ENCODE measurements around the gene TERT. TPM values are rescaled to one million over a fixed set of nuclear protein-coding genes. Genes with fewer than 3 reads are reported as not detected.

TERT gene
- total RNA-seq, 1 donor from 2014 or later: 2.4 TPM

GRCh38 chr5:1214163-1214935 is 80.5 kb downstream of the TERT start:
- TF ChIP-seq CTCF (IDR thresholded peaks at IDR 0.05) (no peak), EZH2 (IDR thresholded peaks at IDR 0.05) (no peak), EZH2phosphoT487 (IDR thresholded peaks at IDR 0.05) (no peak)
- H3K27ac Mint-ChIP-seq: no peak overlapping the region
- H4K20me1 ChIP-seq (ENCODE audit: low read depth): no peaks in the 10 kb centered on the region
- no peaks in the 10 kb centered on the region for H3K36me3 Mint-ChIP-seq
- H3K4me3 Mint-ChIP-seq: peak overlapping the region; percentile 35
- no peaks in the 10 kb centered on the region for H3K36me3 ChIP-seq
- no peak overlapping the region for H3K27ac ChIP-seq
- no peaks in the 10 kb centered on the region for H3K79me2 ChIP-seq (ENCODE audit: low read depth)
- no peak for DNase-seq (ENCODE audit: low spot score)
- peaks cover 2% of the 10 kb centered on the region for H3K4me1 Mint-ChIP-seq
- H3K9me3 Mint-ChIP-seq: no peaks in the 10 kb centered on the region
- no peak overlapping the region for H3K9ac ChIP-seq
- H3K4me2 ChIP-seq: no peak overlapping the region
- H3K27me3 Mint-ChIP-seq (ENCODE audit: insufficient read depth, low read depth): peaks cover 9% of the 10 kb centered on the region
- H2AFZ ChIP-seq (replicated peaks): no peak overlapping the region
- H3K4me1 ChIP-seq: no peaks in the 10 kb centered on the region
- no peaks in the 10 kb centered on the region for H3F3A ChIP-seq (ENCODE audit: low read depth)
- no peaks in the 10 kb centered on the region for H3K9me3 ChIP-seq (ENCODE audit: low read depth)
- H3K4me3 ChIP-seq: no peak overlapping the region
- no peaks in the 10 kb centered on the region for H3K27me3 ChIP-seq

GRCh38 chr5:1213508-1214162 is 81.2 kb downstream of the TERT start:
- Mint-ChIP-seq H3K27me3 (ENCODE audit: insufficient read depth, low read depth) (peaks cover 8% of the 10 kb centered on the region), H3K4me3 (no peak overlapping the region), H3K27ac (no peak overlapping the region), H3K9me3 (no peaks in the 10 kb centered on the region), H3K36me3 (no peaks in the 10 kb centered on the region), H3K4me1 (peaks cover 2% of the 10 kb centered on the region)
- H3K9me3 ChIP-seq (ENCODE audit: low read depth): no peaks in the 10 kb centered on the region
- no peaks in the 10 kb centered on the region for H3K27me3 ChIP-seq
- no peak for DNase-seq (ENCODE audit: low spot score)
- H3K79me2 ChIP-seq (ENCODE audit: low read depth): no peaks in the 10 kb centered on the region
- H3K36me3 ChIP-seq: no peaks in the 10 kb centered on the region
- no peaks in the 10 kb centered on the region for H3K4me1 ChIP-seq
- no peak overlapping the region for H3K9ac ChIP-seq
- no peak overlapping the region for H2AFZ ChIP-seq (replicated peaks)
- H3K4me3 ChIP-seq: no peak overlapping the region
- H3K4me2 ChIP-seq: no peak overlapping the region
- H4K20me1 ChIP-seq (ENCODE audit: low read depth): no peaks in the 10 kb centered on the region
- TF ChIP-seq CTCF (IDR thresholded peaks at IDR 0.05): no peak
- TF ChIP-seq EZH2phosphoT487 (IDR thresholded peaks at IDR 0.05): no peak
- no peak for TF ChIP-seq EZH2 (IDR thresholded peaks at IDR 0.05)
- no peak overlapping the region for H3K27ac ChIP-seq
- H3F3A ChIP-seq (ENCODE audit: low read depth): no peaks in the 10 kb centered on the region

DNA sequence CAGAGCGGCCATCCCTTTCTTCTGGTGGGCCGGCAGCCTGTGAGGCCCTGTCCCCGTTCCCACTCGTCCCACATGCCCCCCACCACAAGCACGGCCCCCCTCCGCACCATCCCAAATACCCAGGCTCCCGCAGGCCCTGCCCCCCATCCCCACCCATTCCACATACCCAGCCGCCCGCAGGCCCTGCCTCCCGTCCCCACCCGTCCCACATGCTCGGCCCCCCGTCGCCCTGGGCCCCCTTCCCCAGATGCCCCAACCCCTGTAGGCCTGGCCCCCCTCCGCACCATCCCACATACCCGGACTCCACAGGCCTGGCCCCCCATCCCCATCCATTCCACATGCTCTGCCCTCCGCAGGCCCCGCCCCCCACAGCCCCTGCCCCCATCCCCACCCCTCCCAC is 82.0 kb downstream of the TERT start:
- H3K36me3 ChIP-seq: no peaks in the 10 kb centered on the region
- peaks cover 6% of the 10 kb centered on the region for H3K27me3 Mint-ChIP-seq (ENCODE audit: insufficient read depth, low read depth)
- H3K9me3 Mint-ChIP-seq: no peaks in the 10 kb centered on the region
- H3K4me1 ChIP-seq: no peaks in the 10 kb centered on the region
- no peak overlapping the region for H3K9ac ChIP-seq
- no peaks in the 10 kb centered on the region for H3K27me3 ChIP-seq
- H2AFZ ChIP-seq (replicated peaks): no peak overlapping the region
- H3K4me1 Mint-ChIP-seq: no peaks in the 10 kb centered on the region
- DNase-seq (ENCODE audit: low spot score): no peak
- no peak overlapping the region for H3K27ac ChIP-seq
- H3K4me2 ChIP-seq: no peak overlapping the region
- H3F3A ChIP-seq (ENCODE audit: low read depth): no peaks in the 10 kb centered on the region
- no peak overlapping the region for H3K27ac Mint-ChIP-seq
- H3K79me2 ChIP-seq (ENCODE audit: low read depth): no peaks in the 10 kb centered on the region
- H3K9me3 ChIP-seq (ENCODE audit: low read depth): no peaks in the 10 kb centered on the region
- H4K20me1 ChIP-seq (ENCODE audit: low read depth): no peaks in the 10 kb centered on the region
- no peak overlapping the region for H3K4me3 ChIP-seq
- TF ChIP-seq CTCF (IDR thresholded peaks at IDR 0.05) (no peak), EZH2phosphoT487 (IDR thresholded peaks at IDR 0.05) (no peak), EZH2 (IDR thresholded peaks at IDR 0.05) (no peak)
- H3K36me3 Mint-ChIP-seq: no peaks in the 10 kb centered on the region
- no peak overlapping the region for H3K4me3 Mint-ChIP-seq
